Left ventricle myocardium superior (tissue), 1 donor: Measurements from ENCODE around the gene PAPOLB. TPM values are rescaled to one million over a fixed set of nuclear protein-coding genes. Genes with fewer than 3 reads are reported as not detected.
A peak's percentile ranks its signal among the peaks of the same experiment; 100 is the strongest.

ENCODE experiments used
- ATAC-seq: fragments of 200-7000 bp; cut with Tn5 transposase; one replicate; pipeline ENCODE4 v1.9.1; 2020; ENCODE audit warnings: mild to moderate bottlenecking, moderate library complexity
- DNase-seq: peaks from one replicate; pipeline ENCODE4 v3.0.0-alpha.2; 2020
- intact Hi-C: fragments of 100-400 bp; cut with micrococcal nuclease; formaldehyde crosslinking; loops from one replicate; pipeline ENCODE4 v1.11.0; 2022
- total RNA-seq: library from RNA; stranded (reverse); fragmentation: NEBNext Ultra II Directional; extraction: Animal tissue kit (Norgen Biotek cat#: 25700); gene quantifications from one replicate; pipeline ENCODE4 v1.2.1, GENCODE V29; 2021
- donor health status: DM: no; HTN: yes; CAD: no; lungs with severe emphysema.

The PAPOLB gene
- total RNA-seq, 1 donor from 2014 or later: 0.05 TPM

- DNase-seq (no peak), ATAC-seq (no peak)
- intact Hi-C loops: no loop called here
Observed at GRCh38 chr7:4850262-4850795, 11.5 kb downstream of the PAPOLB start.

GRCh38 chr7:4849390-4849789 lies 12.4 kb downstream of the PAPOLB start:
- peak; percentile 30 for ATAC-seq

GRCh38 chr7:4845740-4846142 lies 16.1 kb downstream of the PAPOLB start:
- peak; percentile 83 for ATAC-seq
- peak; percentile 74 for DNase-seq
- intact Hi-C loops: no loop called here

More at GRCh38 chr7:4849390-4849789, 12.4 kb downstream of the PAPOLB start:
- no peak for DNase-seq
- intact Hi-C loops: no loop called here

GRCh38 chr7:4842319-4843064 lies 19.3 kb downstream of the PAPOLB start:
- ATAC-seq: peak; percentile 71
- intact Hi-C loops: no loop called here
- DNase-seq: peak; percentile 63

- intact Hi-C loops: no loop called here
- DNase-seq (no peak), ATAC-seq (no peak)
Observed at GRCh38 chr7:4841836-4842235, 20.0 kb downstream of the PAPOLB start.

GRCh38 chr7:4841007-4841784 lies 20.6 kb downstream of the PAPOLB start:
- intact Hi-C loops: no loop called here
- no peak for ATAC-seq
- DNase-seq: no peak

- ATAC-seq (no peak), DNase-seq (no peak)
- intact Hi-C loops: no loop called here
Observed at GRCh38 chr7:4840079-4840501, 21.7 kb downstream of the PAPOLB start.

GRCh38 chr7:4838626-4839334 lies 23.1 kb downstream of the PAPOLB start:
- no peak for DNase-seq
- no peak for ATAC-seq
- intact Hi-C loops: no loop called here

GRCh38 chr7:4837803-4838625 lies 23.8 kb downstream of the PAPOLB start:
- peak; percentile 54 for ATAC-seq
- no peak for DNase-seq
- intact Hi-C loops: no loop called here

GRCh38 chr7:4837041-4837802 lies 24.6 kb downstream of the PAPOLB start:
- intact Hi-C loops: no loop called here
- DNase-seq: no peak
- ATAC-seq: peak; percentile 35

- no peak for ATAC-seq
- DNase-seq: no peak
- intact Hi-C loops: no loop called here
Observed at GRCh38 chr7:4836206-4836661, 25.6 kb downstream of the PAPOLB start.

GRCh38 chr7:4835398-4836205 lies 26.2 kb downstream of the PAPOLB start:
- intact Hi-C loops: no loop called here
- no peak for DNase-seq
- ATAC-seq: no peak

- intact Hi-C loops: no loop called here
- DNase-seq (no peak), ATAC-seq (no peak)
Observed at GRCh38 chr7:4834601-4835397, 27.0 kb downstream of the PAPOLB start.

GRCh38 chr7:4833691-4834600 lies 27.9 kb downstream of the PAPOLB start:
- ATAC-seq: no peak
- no peak for DNase-seq
- intact Hi-C loops: no loop called here

- ATAC-seq (no peak), DNase-seq (no peak)
- intact Hi-C loops: no loop called here
Observed at GRCh38 chr7:4833176-4833575, 28.7 kb downstream of the PAPOLB start.
